ENCODE results near the gene BDKRB2.

BDKRB2 gene

GRCh38 chr14:96245710-96246538, 41.3 kb downstream of the BDKRB2 start:
- Histone ChIP-seq H3K4me3 (ENCODE audit: low read length) (no peak overlapping the region), H3K4me1 (ENCODE audit: insufficient read depth, low read length) (no peaks in the 10 kb centered on the region), H3K36me3 (ENCODE audit: insufficient read depth, low read length) (no peaks in the 10 kb centered on the region), H2AFZ (ENCODE audit: low read depth, low read length) (no peak overlapping the region), H3K27me3 (ENCODE audit: insufficient read depth, low read length) (no peaks in the 10 kb centered on the region), H3K9me3 (ENCODE audit: low read length) (no peaks in the 10 kb centered on the region)

- no peak overlapping the region for H3K4me3 ChIP-seq (ENCODE audit: low read length)
Measured at GRCh38 chr14:96246539-96246847, 41.9 kb downstream of the BDKRB2 start.

GRCh38 chr14:96247031-96247430, 42.4 kb downstream of the BDKRB2 start:
- Histone ChIP-seq H2AFZ (ENCODE audit: low read depth, low read length) (no peak overlapping the region), H3K4me1 (ENCODE audit: insufficient read depth, low read length) (no peaks in the 10 kb centered on the region), H3K36me3 (ENCODE audit: insufficient read depth, low read length) (no peaks in the 10 kb centered on the region), H3K27me3 (ENCODE audit: insufficient read depth, low read length) (no peaks in the 10 kb centered on the region), H3K9me3 (ENCODE audit: low read length) (no peaks in the 10 kb centered on the region), H3K4me3 (ENCODE audit: low read length) (no peak overlapping the region)

More at GRCh38 chr14:96246539-96246847, 41.9 kb downstream of the BDKRB2 start:
- no peaks in the 10 kb centered on the region for H3K36me3 ChIP-seq (ENCODE audit: insufficient read depth, low read length)
- H2AFZ ChIP-seq (ENCODE audit: low read depth, low read length), result no peak overlapping the region
- H3K27me3 ChIP-seq (ENCODE audit: insufficient read depth, low read length), result no peaks in the 10 kb centered on the region
- H3K9me3 ChIP-seq (ENCODE audit: low read length), result no peaks in the 10 kb centered on the region
- no peaks in the 10 kb centered on the region for H3K4me1 ChIP-seq (ENCODE audit: insufficient read depth, low read length)

GRCh38 chr14:96249029-96249428, 44.4 kb downstream of the BDKRB2 start:
- Histone ChIP-seq H2AFZ (ENCODE audit: low read depth, low read length) (no peak overlapping the region), H3K4me1 (ENCODE audit: insufficient read depth, low read length) (no peaks in the 10 kb centered on the region), H3K4me3 (ENCODE audit: low read length) (no peak overlapping the region), H3K27me3 (ENCODE audit: insufficient read depth, low read length) (no peaks in the 10 kb centered on the region), H3K9me3 (ENCODE audit: low read length) (no peaks in the 10 kb centered on the region), H3K36me3 (ENCODE audit: insufficient read depth, low read length) (no peaks in the 10 kb centered on the region)

- no peaks in the 10 kb centered on the region for H3K4me1 ChIP-seq (ENCODE audit: insufficient read depth, low read length)
- no peaks in the 10 kb centered on the region for H3K27me3 ChIP-seq (ENCODE audit: insufficient read depth, low read length)
- no peaks in the 10 kb centered on the region for H3K36me3 ChIP-seq (ENCODE audit: insufficient read depth, low read length)
- H3K9me3 ChIP-seq (ENCODE audit: low read length), result no peaks in the 10 kb centered on the region
- H3K4me3 ChIP-seq (ENCODE audit: low read length), result no peak overlapping the region
- H2AFZ ChIP-seq (ENCODE audit: low read depth, low read length), result no peak overlapping the region
Measured at GRCh38 chr14:96250485-96250884, 45.8 kb downstream of the BDKRB2 start.

- Histone ChIP-seq H2AFZ (ENCODE audit: low read depth, low read length) (no peak overlapping the region), H3K27me3 (ENCODE audit: insufficient read depth, low read length) (no peaks in the 10 kb centered on the region), H3K9me3 (ENCODE audit: low read length) (no peaks in the 10 kb centered on the region), H3K4me1 (ENCODE audit: insufficient read depth, low read length) (no peaks in the 10 kb centered on the region), H3K4me3 (ENCODE audit: low read length) (no peak overlapping the region), H3K36me3 (ENCODE audit: insufficient read depth, low read length) (no peaks in the 10 kb centered on the region)
Measured at GRCh38 chr14:96251656-96252155, 47.1 kb downstream of the BDKRB2 start.

GRCh38 chr14:96252323-96252998, 47.8 kb downstream of the BDKRB2 start:
- no peak overlapping the region for H3K4me3 ChIP-seq (ENCODE audit: low read length)
- H3K36me3 ChIP-seq (ENCODE audit: insufficient read depth, low read length), result no peaks in the 10 kb centered on the region
- H3K4me1 ChIP-seq (ENCODE audit: insufficient read depth, low read length), result no peaks in the 10 kb centered on the region
- H3K9me3 ChIP-seq (ENCODE audit: low read length), result no peaks in the 10 kb centered on the region
- no peak overlapping the region for H2AFZ ChIP-seq (ENCODE audit: low read depth, low read length)
- no peaks in the 10 kb centered on the region for H3K27me3 ChIP-seq (ENCODE audit: insufficient read depth, low read length)

- Histone ChIP-seq H3K9me3 (ENCODE audit: low read length) (no peaks in the 10 kb centered on the region), H3K4me1 (ENCODE audit: insufficient read depth, low read length) (no peaks in the 10 kb centered on the region), H2AFZ (ENCODE audit: low read depth, low read length) (no peak overlapping the region), H3K27me3 (ENCODE audit: insufficient read depth, low read length) (no peaks in the 10 kb centered on the region), H3K36me3 (ENCODE audit: insufficient read depth, low read length) (no peaks in the 10 kb centered on the region), H3K4me3 (ENCODE audit: low read length) (no peak overlapping the region)
Measured at GRCh38 chr14:96252999-96253539, 48.4 kb downstream of the BDKRB2 start.

- Histone ChIP-seq H3K4me1 (ENCODE audit: insufficient read depth, low read length) (no peaks in the 10 kb centered on the region), H3K9me3 (ENCODE audit: low read length) (no peaks in the 10 kb centered on the region), H3K27me3 (ENCODE audit: insufficient read depth, low read length) (no peaks in the 10 kb centered on the region), H3K36me3 (ENCODE audit: insufficient read depth, low read length) (no peaks in the 10 kb centered on the region), H2AFZ (ENCODE audit: low read depth, low read length) (no peak overlapping the region), H3K4me3 (ENCODE audit: low read length) (no peak overlapping the region)
Measured at GRCh38 chr14:96254687-96255086, 50.0 kb downstream of the BDKRB2 start.

GRCh38 chr14:96255501-96256366, 51.1 kb downstream of the BDKRB2 start, which contains the start of gene BDKRB1:
Gene BDKRB1 (plus strand): TSS chr14:96256210. CDS start chr14:96263683, 7,473 bp downstream.
- Histone ChIP-seq H3K36me3 (ENCODE audit: insufficient read depth, low read length) (no peaks in the 10 kb centered on the region), H2AFZ (ENCODE audit: low read depth, low read length) (no peak within 1 kb of the TSS), H3K4me3 (ENCODE audit: low read length) (no peak within 1 kb of the TSS), H3K4me1 (ENCODE audit: insufficient read depth, low read length) (no peaks in the 10 kb centered on the region), H3K9me3 (ENCODE audit: low read length) (no peaks in the 10 kb centered on the region), H3K27me3 (ENCODE audit: insufficient read depth, low read length) (no peaks in the 10 kb centered on the region)

- Histone ChIP-seq H2AFZ (ENCODE audit: low read depth, low read length) (no peak overlapping the region), H3K9me3 (ENCODE audit: low read length) (no peaks in the 10 kb centered on the region), H3K36me3 (ENCODE audit: insufficient read depth, low read length) (no peaks in the 10 kb centered on the region), H3K27me3 (ENCODE audit: insufficient read depth, low read length) (no peaks in the 10 kb centered on the region), H3K4me3 (ENCODE audit: low read length) (no peak overlapping the region), H3K4me1 (ENCODE audit: insufficient read depth, low read length) (no peaks in the 10 kb centered on the region)
Measured at GRCh38 chr14:96256407-96256806, 51.8 kb downstream of the BDKRB2 start.

GRCh38 chr14:96257056-96257455, 52.4 kb downstream of the BDKRB2 start:
- no peak overlapping the region for H3K4me3 ChIP-seq (ENCODE audit: low read length)
- H3K4me1 ChIP-seq (ENCODE audit: insufficient read depth, low read length), result no peaks in the 10 kb centered on the region
- H3K27me3 ChIP-seq (ENCODE audit: insufficient read depth, low read length), result no peaks in the 10 kb centered on the region
- H3K36me3 ChIP-seq (ENCODE audit: insufficient read depth, low read length), result no peaks in the 10 kb centered on the region
- no peak overlapping the region for H2AFZ ChIP-seq (ENCODE audit: low read depth, low read length)
- H3K9me3 ChIP-seq (ENCODE audit: low read length), result no peaks in the 10 kb centered on the region

Measured in neuron (in vitro differentiated cells).